ENCODE results near the gene CLSTN2.

GRCh38 chr3:140573011-140573410, 638.0 kb downstream of the CLSTN2 start:
- TF ChIP-seq CTCF (IDR thresholded peaks at IDR 0.05) (no peak), POLR2A (IDR thresholded peaks at IDR 0.05) (no peak)
